Stomach (tissue), 9 donors: ENCODE measurements around the gene CREM. TPM values are rescaled to one million over a fixed set of nuclear protein-coding genes. Genes with fewer than 3 reads are reported as not detected.

Experiments used
- DNase-seq, 2 donors: peaks; one replicate each; pipeline versions ENCODE4 v3.0.0 to v3.0.0-alpha.2; 2013 to 2019
- H3K27ac ChIP-seq, 5 donors: fragments of 200-600 bp in 4 of 5; sonication (generic) in 4 of 5; one replicate each; pipeline ENCODE4 v1.5.1; 2013 to 2019; ENCODE audit warnings: mild to moderate bottlenecking in 1 of 5, moderate library complexity in 1 of 5
- H3K27me3 ChIP-seq, 3 donors: fragments of 200-600 bp; sonication (generic); one replicate each; pipeline ENCODE4 v1.5.1; 2017 to 2019; ENCODE audit warnings: mixed run types in 1 of 3
- H3K36me3 ChIP-seq, 4 donors: fragments of 200-600 bp; sonication (generic); 1 replicate in 3 of 4; 2 replicates in 1 of 4; pipeline ENCODE4 v1.5.1; 2016 to 2019
- H3K4me1 ChIP-seq, 4 donors: fragments of 200-600 bp; sonication (generic); one replicate each; pipeline ENCODE4 v1.5.1; 2016 to 2019
- H3K4me3 ChIP-seq, 4 donors: fragments of 200-600 bp; sonication (generic) in 3 of 4; one replicate each; pipeline ENCODE4 v1.5.1; 2016 to 2019; ENCODE audit warnings: mild to moderate bottlenecking in 1 of 4
- H3K9me3 ChIP-seq, 4 donors: fragments of 200-600 bp; sonication (generic); one replicate each; pipeline ENCODE4 v1.5.1; 2016 to 2019
- CTCF ChIP-seq, 7 experiments: fragments of 450-650 bp in 4 of 7; fragments of 200-600 bp in 3 of 7; sonication (generic) in 3 of 7; IDR thresholded peaks; one replicate each; pipeline ENCODE4 v1.5.1; 2016 to 2019; ENCODE audit warnings: antibody characterized with exemption in 7 of 7, control low read depth in 2 of 7, mild to moderate bottlenecking in 1 of 7
- EP300 ChIP-seq: sonication (generic); formaldehyde crosslinking; IDR thresholded peaks from one replicate; pipeline ENCODE4 v1.6.1; 2017; ENCODE audit warnings: antibody characterized with exemption
- POLR2A ChIP-seq, 4 donors: fragments of 450-650 bp; IDR thresholded peaks; one replicate each; pipeline ENCODE4 v1.6.1; 2016; ENCODE audit warnings: antibody characterized with exemption in 4 of 4, control low read depth in 2 of 4, mild to moderate bottlenecking in 1 of 4, moderate library complexity in 1 of 4
- POLR2AphosphoS5 ChIP-seq, 3 donors: sonication (generic); formaldehyde crosslinking; IDR thresholded peaks; one replicate each; pipeline ENCODE4 v1.6.1; 2016; ENCODE audit warnings: antibody characterized with exemption in 3 of 3
- WGBS, 5 donors: extraction: QIAGEN DNeasy Blood & Tissue Kit in 3 of 5; methylation state at CpG; one replicate each; pipeline versions ENCODE4 v1.1.5 to v1.1.7; 2013 to 2018; 5-methylcytosine and 5-hydroxymethylcytosine counted together
- intact Hi-C: fragments of 100-400 bp; cut with DNase I; formaldehyde crosslinking; loops from one replicate; pipeline ENCODE4 v1.15.1; 2023; ENCODE audit warnings: low total_unique reads
- polyA plus RNA-seq, 3 donors: library from polyadenylated mRNA; stranded (reverse); fragments of 200-250 nt; gene quantifications; one replicate each; pipeline ENCODE4 v1.2.3, GENCODE V29; 2013
- total RNA-seq, 5 donors: library from RNA; depleted of rRNA; stranded (reverse); fragments of >200 nt; gene quantifications; one replicate each; pipeline versions ENCODE4 v1.1.0 to v1.2.3, GENCODE V29; 2014 to 2016
- donor health status: healthy with polysubstance abuse.
- donor health status: Bipolar disorder and iron deficiency.
- donor health status: healthy.

Gene CREM
- total and polyA plus RNA-seq, 8 donors = 9.6 to 67.8 (median 32.7) TPM

GRCh38 chr10:35218339-35218955 is 91.8 kb downstream of the CREM start:
- TF ChIP-seq EP300 (no peak), POLR2A (IDR thresholded peaks at IDR 0.05) (no peak), POLR2AphosphoS5 (IDR thresholded peaks at IDR 0.05) (peak in 2 of 3 donors; percentile 6 to 38), CTCF (IDR thresholded peaks at IDR 0.05) (peak in 5 of 7 experiments; percentile 63 to 86 (median 81))
- Histone ChIP-seq H3K4me1 (peaks cover 0 to 21% (median 4%) of the 10 kb centered on the region in 4 donors), H3K27ac (peak overlapping the region in 2 of 5 donors; percentile 32 to 47), H3K27me3 (peaks cover 0 to 2% (median 0%) of the 10 kb centered on the region in 3 donors), H3K4me3 (no peak overlapping the region), H3K36me3 (no peaks in the 10 kb centered on the region), H3K9me3 (no peaks in the 10 kb centered on the region)
- intact Hi-C loops = loop anchor here (5.0 kb wide), 1 partner anchor 96 kb away; no protein-coding TSS in a partner anchor
- WGBS, 5 donors = 32 to 37% (median 35%) methylated on average over 6 to 7 of the region's 7 CpGs
- DNase-seq = peak; percentile 86 to 95

GRCh38 chr10:35219292-35219691 is 92.6 kb downstream of the CREM start:
- H3K9me3 ChIP-seq = no peaks in the 10 kb centered on the region
- 56 to 79% (median 76%) methylated on average over 6 of the region's 6 CpGs for WGBS, 5 donors
- no peak for TF ChIP-seq POLR2A (IDR thresholded peaks at IDR 0.05)
- TF ChIP-seq POLR2AphosphoS5 (IDR thresholded peaks at IDR 0.05) = no peak
- no peak for TF ChIP-seq EP300
- TF ChIP-seq CTCF (IDR thresholded peaks at IDR 0.05) = no peak
- H3K36me3 ChIP-seq = no peaks in the 10 kb centered on the region
- intact Hi-C loops = loop anchor here (5.0 kb wide), 1 partner anchor 97 kb away; no protein-coding TSS in a partner anchor
- H3K27ac ChIP-seq = no peak overlapping the region
- no peak for DNase-seq
- H3K4me3 ChIP-seq = no peak overlapping the region
- H3K4me1 ChIP-seq = peaks cover 0 to 21% (median 4%) of the 10 kb centered on the region in 4 donors
- H3K27me3 ChIP-seq = peaks cover 0 to 8% (median 0%) of the 10 kb centered on the region in 3 donors

DNA sequence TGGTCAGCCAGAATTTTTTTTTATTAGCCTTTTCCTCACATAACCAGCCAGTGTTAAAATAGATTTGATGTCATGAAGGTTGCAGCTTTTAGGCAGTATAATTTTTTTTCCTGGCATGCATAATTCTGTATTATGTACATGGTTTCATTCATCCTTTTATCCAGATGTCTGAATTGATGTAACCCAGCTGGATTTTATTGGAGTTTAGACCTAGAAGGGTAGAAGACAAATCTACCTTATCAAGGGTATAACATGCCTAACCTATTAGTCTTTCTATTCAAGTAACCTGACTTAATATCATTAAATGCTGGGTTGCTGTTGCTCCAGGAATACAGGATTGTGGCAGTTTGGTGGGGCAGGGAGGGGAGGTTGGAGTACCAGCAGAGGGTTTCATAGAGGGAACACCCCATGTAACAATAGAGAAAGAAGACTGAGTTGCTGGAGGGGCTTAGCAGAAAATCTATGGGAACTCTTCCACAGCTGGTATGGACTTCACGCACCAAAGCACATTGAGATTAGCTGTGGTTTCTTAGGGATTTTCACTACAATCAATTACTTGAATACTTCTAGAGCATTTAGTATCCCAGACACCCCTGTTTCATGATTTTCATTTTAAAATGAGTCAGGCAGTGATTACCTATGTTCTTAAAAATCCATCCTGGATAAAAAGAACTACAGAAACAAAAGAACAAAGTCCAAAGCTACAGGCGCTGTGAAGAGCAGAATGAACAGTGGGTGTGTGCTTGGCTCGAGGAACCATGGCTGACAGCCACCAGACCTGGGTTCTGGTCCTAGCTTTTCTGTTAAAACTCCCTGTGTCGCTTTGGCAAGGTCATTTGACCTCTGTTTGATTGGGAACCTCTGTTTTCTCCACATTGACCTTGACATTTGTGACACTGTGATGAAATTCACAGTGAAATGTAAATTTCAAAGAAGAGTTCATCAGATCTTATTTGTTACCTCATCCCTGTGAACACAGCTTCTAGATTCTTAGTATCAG is 93.5 kb downstream of the CREM start:
- H3K27me3 ChIP-seq = peaks cover 0 to 8% (median 0%) of the 10 kb centered on the region in 3 donors
- H3K9me3 ChIP-seq = no peaks in the 10 kb centered on the region
- 33 to 48% (median 47%) methylated on average over 4 of the region's 4 CpGs for WGBS, 5 donors
- intact Hi-C loops = loop anchor here (5.0 kb wide), 1 partner anchor 98 kb away; no protein-coding TSS in a partner anchor
- TF ChIP-seq POLR2AphosphoS5 (IDR thresholded peaks at IDR 0.05) (no peak), EP300 (no peak), POLR2A (IDR thresholded peaks at IDR 0.05) (no peak), CTCF (IDR thresholded peaks at IDR 0.05) (no peak)
- H3K4me1 ChIP-seq = peaks cover 0 to 21% (median 4%) of the 10 kb centered on the region in 4 donors
- H3K27ac ChIP-seq = no peak overlapping the region
- no peak overlapping the region for H3K4me3 ChIP-seq
- DNase-seq = no peak
- H3K36me3 ChIP-seq = no peaks in the 10 kb centered on the region

DNA sequence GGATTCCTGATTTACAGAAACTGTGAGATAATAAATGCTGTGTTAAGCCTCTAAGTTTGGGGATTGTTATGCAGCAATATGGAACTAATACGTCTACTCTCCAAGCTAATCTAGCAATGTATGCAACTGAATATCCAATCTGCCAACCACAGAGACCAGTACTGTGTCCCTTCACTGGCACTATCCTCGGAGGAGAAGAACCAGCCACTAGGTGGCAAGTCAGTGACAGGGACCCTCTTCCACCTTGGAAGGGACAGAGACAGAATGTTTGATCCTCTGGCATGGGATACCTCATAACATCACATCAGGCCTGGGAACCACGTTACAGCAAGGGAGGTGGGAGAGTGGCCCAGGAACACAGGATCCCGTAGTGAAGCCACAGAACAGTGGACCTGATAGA is 96.4 kb downstream of the CREM start:
- WGBS, 5 donors = 81 to 94% (median 89%) methylated on average over 4 of the region's 4 CpGs
- Histone ChIP-seq H3K4me3 (no peak overlapping the region), H3K27ac (no peak overlapping the region), H3K27me3 (peaks cover 0 to 8% (median 0%) of the 10 kb centered on the region in 3 donors), H3K4me1 (peaks cover 0 to 7% (median 4%) of the 10 kb centered on the region in 4 donors), H3K36me3 (no peaks in the 10 kb centered on the region), H3K9me3 (no peaks in the 10 kb centered on the region)
- intact Hi-C loops = no loop called here
- DNase-seq = no peak
- TF ChIP-seq POLR2A (IDR thresholded peaks at IDR 0.05) (no peak), CTCF (IDR thresholded peaks at IDR 0.05) (no peak), POLR2AphosphoS5 (IDR thresholded peaks at IDR 0.05) (no peak), EP300 (no peak)
